IMR-90 (cell line): ENCODE data around the gene TBX10. TPM values are rescaled to one million over a fixed set of nuclear protein-coding genes. Genes with fewer than 3 reads are reported as not detected.

ENCODE experiments used
- ATAC-seq: fragments of 200-7000 bp; cut with Tn5 transposase; 2 replicates; pipeline ENCODE4 v1.9.1; 2020; ENCODE audit warnings: low read depth, mild to moderate bottlenecking, moderate library complexity
- BruUV-seq: library from RNA; stranded (reverse); fragments of 400-500 nt; replicated peaks from 2 replicates; lab custom pipeline; 2021; lab: Mats Ljungman, UMichigan
- CTCF ChIA-PET: fragments of 300-600 bp; formaldehyde crosslinking; extraction: SDS; loops from one replicate; lab custom pipeline; 2021; ENCODE audit warnings: antibody characterized with exemption; lab: Yijun Ruan, JAX
- POLR2A ChIA-PET: fragments of 300-600 bp; sonication (Branson Sonifier 250); formaldehyde crosslinking; loops from one replicate; lab custom pipeline; 2022; ENCODE audit warnings: antibody characterized with exemption; ENCODE audit not compliant: unreplicated experiment; lab: Charles Lee
- DNase-seq: peaks from one replicate; pipeline ENCODE4 v3.0.0; 2013
- H2AFZ ChIP-seq: replicated peaks from 2 replicates; pipeline ENCODE3; 2013; ENCODE audit warnings: low read length, mild to moderate bottlenecking; ENCODE audit not compliant: poor library complexity
- H2AK5ac ChIP-seq: 2 replicates; pipeline ENCODE4 v1.6.1; 2013; ENCODE audit warnings: low read depth, low read length, inconsistent platforms
- H2AK9ac ChIP-seq: replicated peaks from 2 replicates; pipeline ENCODE3; 2013; ENCODE audit warnings: mild to moderate bottlenecking, low read depth, low read length, moderate library complexity; ENCODE audit not compliant: poor library complexity
- H2BK120ac ChIP-seq: 2 replicates; pipeline ENCODE4 v1.6.1; 2013; ENCODE audit warnings: low read depth, low read length, inconsistent platforms
- H2BK15ac ChIP-seq: 3 replicates; pipeline ENCODE4 v1.6.1; 2013; ENCODE audit warnings: low read depth, low read length, inconsistent platforms
- H2BK20ac ChIP-seq: 2 replicates; pipeline ENCODE4 v1.6.1; 2013; ENCODE audit warnings: low read depth, mild to moderate bottlenecking, inconsistent platforms, low read length, moderate library complexity
- H2BK5ac ChIP-seq: 2 replicates; pipeline ENCODE4 v1.6.1; 2013; ENCODE audit warnings: mild to moderate bottlenecking, low read depth, low read length, inconsistent platforms; ENCODE audit not compliant: poor library complexity, severe bottlenecking
- H3K14ac ChIP-seq: replicated peaks from 2 replicates; pipeline ENCODE4 v1.6.1; 2013; ENCODE audit warnings: low read depth, low read length, inconsistent platforms
- H3K18ac ChIP-seq: 2 replicates; pipeline ENCODE4 v1.6.1; 2013; ENCODE audit warnings: low read depth, low read length, control low read depth
- H3K23ac ChIP-seq: 2 replicates; pipeline ENCODE4 v1.6.1; 2013; ENCODE audit warnings: low read depth, low read length, inconsistent platforms
- H3K27ac ChIP-seq: 2 replicates; pipeline ENCODE4 v1.5.1; 2013; ENCODE audit warnings: mild to moderate bottlenecking, control low read depth, low read length; ENCODE audit not compliant: insufficient read depth
- H3K27me3 ChIP-seq: 2 replicates; pipeline ENCODE4 v1.6.1; 2013; ENCODE audit warnings: low read length; ENCODE audit not compliant: control insufficient read depth, insufficient read depth
- H3K36me3 ChIP-seq: 2 replicates; pipeline ENCODE4 v1.6.1; 2013; ENCODE audit warnings: low read length, mixed read lengths; ENCODE audit not compliant: control insufficient read depth, insufficient read depth
- H3K4ac ChIP-seq: 2 replicates; pipeline ENCODE4 v1.6.1; 2013; ENCODE audit warnings: low read depth, low read length, inconsistent platforms
- H3K4me1 ChIP-seq: 2 replicates; pipeline ENCODE4 v1.6.1; 2013; ENCODE audit warnings: low read length, mixed read lengths; ENCODE audit not compliant: control insufficient read depth, insufficient read depth
- H3K4me2 ChIP-seq: 2 replicates; pipeline ENCODE4 v1.6.1; 2013; ENCODE audit warnings: low read depth, mild to moderate bottlenecking, control low read depth, low read length, moderate library complexity
- H3K4me3 ChIP-seq: 2 replicates; pipeline ENCODE4 v1.5.1; 2013; ENCODE audit warnings: low read depth, mild to moderate bottlenecking, control low read depth, low read length, moderate library complexity; ENCODE audit not compliant: insufficient read depth
- H3K56ac ChIP-seq: 2 replicates; pipeline ENCODE4 v1.6.1; 2013; ENCODE audit warnings: low read length, inconsistent platforms; ENCODE audit not compliant: insufficient read depth; ENCODE audit errors: extremely low read depth
- H3K79me1 ChIP-seq, 2 experiments: 2 replicates each; pipeline ENCODE4 v1.6.1; 2013; ENCODE audit warnings: low read length in 2 of 2, inconsistent platforms in 1 of 2, low read depth in 1 of 2
- H3K9ac ChIP-seq: 2 replicates; pipeline ENCODE4 v1.6.1; 2013; ENCODE audit warnings: low read depth, low read length, control low read depth
- H3K9me1 ChIP-seq: 2 replicates; pipeline ENCODE4 v1.6.1; 2013; ENCODE audit warnings: low read length, inconsistent platforms; ENCODE audit not compliant: insufficient read depth
- H3K9me3 ChIP-seq: 2 replicates; pipeline ENCODE4 v1.6.1; 2013; ENCODE audit warnings: low read length; ENCODE audit not compliant: control insufficient read depth, insufficient read depth
- H4K20me1 ChIP-seq: 2 replicates; pipeline ENCODE4 v1.6.1; 2013; ENCODE audit warnings: low read length, inconsistent platforms; ENCODE audit not compliant: insufficient read depth
- H4K5ac ChIP-seq: 2 replicates; pipeline ENCODE4 v1.6.1; 2013; ENCODE audit warnings: mild to moderate bottlenecking, low read depth, low read length, control low read depth
- H4K8ac ChIP-seq, 2 experiments: 2 replicates each; pipeline ENCODE4 v1.6.1; 2013; ENCODE audit warnings: low read depth in 2 of 2, low read length in 2 of 2, control low read depth in 1 of 2, inconsistent platforms in 1 of 2
- H4K91ac ChIP-seq: 2 replicates; pipeline ENCODE4 v1.6.1; 2013; ENCODE audit warnings: low read depth, low read length, inconsistent platforms; ENCODE audit not compliant: insufficient read depth
- CEBPB ChIP-seq: IDR thresholded peaks from 2 replicates; pipeline ENCODE4 v1.6.1; 2012; ENCODE audit warnings: low read depth, low read length, improper control_type of control experiment
- CHD1 ChIP-seq: IDR thresholded peaks from 2 replicates; pipeline ENCODE4 v1.6.1; 2012; ENCODE audit warnings: low read depth, low read length, improper control_type of control experiment
- FOS ChIP-seq: fragments of 150-350 bp; IDR thresholded peaks from 2 replicates; pipeline ENCODE4 v1.6.1; 2016; ENCODE audit warnings: low read depth, low read length
- MXI1 ChIP-seq: IDR thresholded peaks from 2 replicates; pipeline ENCODE4 v1.6.1; 2012; ENCODE audit warnings: low read depth, mild to moderate bottlenecking, low read length, moderate library complexity, borderline replicate concordance
- NFE2L2 ChIP-seq: fragments of 150-350 bp; IDR thresholded peaks from 2 replicates; pipeline ENCODE4 v1.6.1; 2016; ENCODE audit warnings: low read depth, mild to moderate bottlenecking, low read length
- POLR2A ChIP-seq: IDR thresholded peaks from 2 replicates; pipeline ENCODE4 v1.6.1; 2012; ENCODE audit warnings: mild to moderate bottlenecking, low read depth, low read length
- RAD21 ChIP-seq: IDR thresholded peaks from 2 replicates; pipeline ENCODE4 v1.6.1; 2012; ENCODE audit warnings: low read length, improper control_type of control experiment
- RCOR1 ChIP-seq: IDR thresholded peaks from 2 replicates; pipeline ENCODE4 v1.6.1; 2012; ENCODE audit warnings: mild to moderate bottlenecking, low read length, improper control_type of control experiment; ENCODE audit not compliant: insufficient replicate concordance
- SMC3 ChIP-seq: fragments of 150-350 bp; IDR thresholded peaks from 2 replicates; pipeline ENCODE4 v1.6.1; 2016; ENCODE audit warnings: low read depth, mild to moderate bottlenecking, antibody characterized with exemption, low read length, moderate library complexity
- WGBS, 2 experiments: methylation state at CpG; one replicate each; pipeline versions ENCODE4 v1.1.5 to v1.1.7; 2013; ENCODE audit warnings: missing lambda C conversion rate in 2 of 2; ENCODE audit not compliant: insufficient read length in 1 of 2; ENCODE audit errors: extremely low coverage in 2 of 2; 5-methylcytosine and 5-hydroxymethylcytosine counted together
- dilution Hi-C: fragments of 300-500 bp; cut with HindIII; formaldehyde crosslinking; loops from one replicate; pipeline ENCODE4 v1.14.3; 2018; ENCODE audit warnings: low sequenced_read_pairs; ENCODE audit not compliant: unreplicated experiment
- in situ Hi-C: fragments of 300-500 bp; cut with MboI; formaldehyde crosslinking; loops from 3 replicates; pipeline ENCODE4 v1.14.3; 2019; ENCODE audit warnings: low sequenced_read_pairs, inconsistent platforms, mixed read lengths
- intact Hi-C: fragments of 100-400 bp; cut with micrococcal nuclease; formaldehyde crosslinking; loops from 2 replicates; pipeline ENCODE4 v1.10.0; 2022
- polyA plus RNA-seq, 3 experiments: library from polyadenylated mRNA; depleted of rRNA; stranded (reverse); fragments of >200 nt; gene quantifications; 2 replicates each; pipeline ENCODE4 v1.2.3, GENCODE V29; 2012; ENCODE audit warnings: low replicate concordance in 1 of 3
- total RNA-seq: library from RNA; depleted of rRNA; stranded (reverse); fragments of >200 nt; gene quantifications from 2 replicates; pipeline ENCODE4 v1.2.3, GENCODE V29; 2012
- TF ChIP-seq, protein P1 (sequence below): conservative IDR thresholded peaks from 2 replicates; pipeline ENCODE4 v1.5.1; 2012; ENCODE audit warnings: mild to moderate bottlenecking, low read depth, low read length, improper control_type of control experiment
- TF ChIP-seq, protein P2 (sequence below): fragments of 150-350 bp; IDR thresholded peaks from 2 replicates; pipeline ENCODE4 v1.6.1; 2017; ENCODE audit warnings: mild to moderate bottlenecking, antibody characterized with exemption, low read length, low read depth
- TF ChIP-seq, protein P3 (sequence below): fragments of 150-350 bp; IDR thresholded peaks from 2 replicates; pipeline ENCODE4 v1.6.1; 2016; ENCODE audit warnings: low read depth, mild to moderate bottlenecking, low read length, moderate library complexity, borderline replicate concordance

TBX10 gene
- total and polyA plus RNA-seq, 2 of the 4 experiments (the other 2 are of a cell fraction) = not detected

DNA sequence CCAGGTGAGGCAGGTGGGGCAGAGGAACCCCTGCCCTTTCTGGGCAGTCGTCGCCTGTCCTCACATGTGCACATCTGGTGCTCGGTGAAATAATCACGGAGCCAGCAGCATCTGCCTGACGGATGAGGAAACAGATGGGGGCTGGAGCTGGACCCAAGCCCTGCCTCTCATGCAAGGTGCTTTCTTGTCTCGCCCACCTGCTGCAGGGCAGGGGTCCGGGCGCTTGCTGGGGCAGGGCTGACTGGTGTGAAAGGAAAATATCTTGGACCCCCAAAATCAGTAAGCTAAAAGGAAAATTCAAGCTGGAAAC lies 31.6 kb upstream of the TBX10 start:
- Histone ChIP-seq H4K8ac (no peak overlapping the region), H2BK20ac (no peak overlapping the region), H3K27ac (no peak overlapping the region), H2AK9ac (no peak overlapping the region), H3K18ac (no peak overlapping the region), H3K79me1 (no peaks in the 10 kb centered on the region), H3K14ac (no peak overlapping the region), H3K36me3 (no peaks in the 10 kb centered on the region), H3K4me3 (no peak overlapping the region), H3K9me1 (no peaks in the 10 kb centered on the region), H4K5ac (no peak overlapping the region), H3K56ac (no peak overlapping the region), H3K27me3 (peaks cover 17% of the 10 kb centered on the region), H3K9ac (no peak overlapping the region), H3K4me1 (no peaks in the 10 kb centered on the region), H2BK5ac (no peak overlapping the region), H3K9me3 (no peaks in the 10 kb centered on the region), H2AK5ac (no peak overlapping the region), H4K20me1 (no peaks in the 10 kb centered on the region), H3K4ac (no peak overlapping the region), H3K23ac (no peak overlapping the region), H2AFZ (no peak overlapping the region), H2BK15ac (no peak overlapping the region), H4K91ac (no peak overlapping the region), H2BK120ac (no peak overlapping the region), H3K4me2 (no peak overlapping the region)
- POLR2A ChIA-PET = no interaction called here
- in situ Hi-C loops = no loop called here
- BruUV-seq = no TSS peak
- DNase-seq (no peak), ATAC-seq (no peak)
- WGBS, 2 experiments = 67% methylated on average over 2 of the region's 8 CpGs; no CpG with 5 or more reads in 1 of the 2 experiments
- dilution Hi-C loops = no loop called here
- TF ChIP-seq, protein P1, sequence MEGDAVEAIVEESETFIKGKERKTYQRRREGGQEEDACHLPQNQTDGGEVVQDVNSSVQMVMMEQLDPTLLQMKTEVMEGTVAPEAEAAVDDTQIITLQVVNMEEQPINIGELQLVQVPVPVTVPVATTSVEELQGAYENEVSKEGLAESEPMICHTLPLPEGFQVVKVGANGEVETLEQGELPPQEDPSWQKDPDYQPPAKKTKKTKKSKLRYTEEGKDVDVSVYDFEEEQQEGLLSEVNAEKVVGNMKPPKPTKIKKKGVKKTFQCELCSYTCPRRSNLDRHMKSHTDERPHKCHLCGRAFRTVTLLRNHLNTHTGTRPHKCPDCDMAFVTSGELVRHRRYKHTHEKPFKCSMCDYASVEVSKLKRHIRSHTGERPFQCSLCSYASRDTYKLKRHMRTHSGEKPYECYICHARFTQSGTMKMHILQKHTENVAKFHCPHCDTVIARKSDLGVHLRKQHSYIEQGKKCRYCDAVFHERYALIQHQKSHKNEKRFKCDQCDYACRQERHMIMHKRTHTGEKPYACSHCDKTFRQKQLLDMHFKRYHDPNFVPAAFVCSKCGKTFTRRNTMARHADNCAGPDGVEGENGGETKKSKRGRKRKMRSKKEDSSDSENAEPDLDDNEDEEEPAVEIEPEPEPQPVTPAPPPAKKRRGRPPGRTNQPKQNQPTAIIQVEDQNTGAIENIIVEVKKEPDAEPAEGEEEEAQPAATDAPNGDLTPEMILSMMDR = no peak
- no peak for TF ChIP-seq RAD21
- TF ChIP-seq, protein P2, sequence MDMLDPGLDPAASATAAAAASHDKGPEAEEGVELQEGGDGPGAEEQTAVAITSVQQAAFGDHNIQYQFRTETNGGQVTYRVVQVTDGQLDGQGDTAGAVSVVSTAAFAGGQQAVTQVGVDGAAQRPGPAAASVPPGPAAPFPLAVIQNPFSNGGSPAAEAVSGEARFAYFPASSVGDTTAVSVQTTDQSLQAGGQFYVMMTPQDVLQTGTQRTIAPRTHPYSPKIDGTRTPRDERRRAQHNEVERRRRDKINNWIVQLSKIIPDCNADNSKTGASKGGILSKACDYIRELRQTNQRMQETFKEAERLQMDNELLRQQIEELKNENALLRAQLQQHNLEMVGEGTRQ = no peak
- TF ChIP-seq NFE2L2 = no peak
- TF ChIP-seq CHD1 = no peak
- no peak for TF ChIP-seq FOS
- TF ChIP-seq POLR2A = no peak
- no peak for TF ChIP-seq SMC3
- TF ChIP-seq RCOR1 = no peak
- TF ChIP-seq CEBPB = no peak
- TF ChIP-seq, protein P3, sequence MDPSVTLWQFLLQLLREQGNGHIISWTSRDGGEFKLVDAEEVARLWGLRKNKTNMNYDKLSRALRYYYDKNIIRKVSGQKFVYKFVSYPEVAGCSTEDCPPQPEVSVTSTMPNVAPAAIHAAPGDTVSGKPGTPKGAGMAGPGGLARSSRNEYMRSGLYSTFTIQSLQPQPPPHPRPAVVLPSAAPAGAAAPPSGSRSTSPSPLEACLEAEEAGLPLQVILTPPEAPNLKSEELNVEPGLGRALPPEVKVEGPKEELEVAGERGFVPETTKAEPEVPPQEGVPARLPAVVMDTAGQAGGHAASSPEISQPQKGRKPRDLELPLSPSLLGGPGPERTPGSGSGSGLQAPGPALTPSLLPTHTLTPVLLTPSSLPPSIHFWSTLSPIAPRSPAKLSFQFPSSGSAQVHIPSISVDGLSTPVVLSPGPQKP = no peak
- TF ChIP-seq MXI1 = no peak
- intact Hi-C loops = no loop called here
- CTCF ChIA-PET = interaction anchor here (0.7 kb wide), 1 partner anchor 42 kb away, joined by 5 read pairs; no protein-coding TSS in a partner anchor
